Endothelial cell of umbilical vein (primary cell): ENCODE results near the gene RGS12. TPM values are rescaled to one million over a fixed set of nuclear protein-coding genes. Genes with fewer than 3 reads are reported as not detected.

Source experiments
- BruUV-seq: library from RNA; stranded (reverse); fragments of 400-500 nt; replicated peaks from 2 replicates; lab custom pipeline; 2021; lab: Mats Ljungman, UMichigan
- CTCF ChIA-PET: fragments of 300-600, 350-600 bp; sonication (Branson Sonifier 250); formaldehyde crosslinking; loops from one replicate; lab custom pipeline; 2021; ENCODE audit warnings: antibody characterized with exemption, inconsistent platforms; lab: Charles Lee
- POLR2A ChIA-PET: fragments of 300-600, 350-600 bp; sonication (Branson Sonifier 250); formaldehyde crosslinking; loops from one replicate; lab custom pipeline; 2021; ENCODE audit warnings: antibody characterized with exemption, inconsistent platforms; lab: Charles Lee
- DNase-seq: peaks from one replicate; pipeline ENCODE4 v3.0.0-alpha.2; 2011; ENCODE audit warnings: low read depth, low spot score
- FAIRE-seq: peaks from 2 replicates; lab custom pipeline; 2011; peaks lifted over from hg19 to GRCh38; lab: Jason Lieb, UNC
- H2AFZ ChIP-seq: 2 replicates; pipeline ENCODE4 v1.6.0; 2012; ENCODE audit warnings: low read depth, low read length, control low read depth, inconsistent platforms
- H3K27ac ChIP-seq: 2 replicates; pipeline ENCODE4 v1.5.1; 2011; ENCODE audit warnings: low read depth, mild to moderate bottlenecking, control low read depth, low read length, moderate library complexity; ENCODE audit not compliant: insufficient read depth
- H3K27me3 ChIP-seq, 2 experiments: 2 replicates each; pipeline versions ENCODE4 v1.6.0 to v1.6.1; 2011; ENCODE audit warnings: low read length in 2 of 2, mixed read lengths in 1 of 2; ENCODE audit not compliant: control insufficient read depth in 2 of 2, insufficient read depth in 2 of 2
- H3K36me3 ChIP-seq, 2 experiments: 2 replicates in 1 of 2; 3 replicates in 1 of 2; pipeline ENCODE4 v1.5.1; 2011; ENCODE audit warnings: low read length in 2 of 2, mild to moderate bottlenecking in 1 of 2, moderate library complexity in 1 of 2; ENCODE audit not compliant: control insufficient read depth in 2 of 2, insufficient read depth in 2 of 2; ENCODE audit errors: extremely low read depth in 1 of 2
- H3K4me1 ChIP-seq: 3 replicates; pipeline ENCODE4 v1.5.1; 2011; ENCODE audit warnings: mild to moderate bottlenecking, low read length; ENCODE audit not compliant: control insufficient read depth, insufficient read depth; ENCODE audit errors: extremely low read depth
- H3K4me2 ChIP-seq: 2 replicates; pipeline ENCODE4 v1.6.1; 2011; ENCODE audit warnings: low read length, control low read depth, mixed read lengths; ENCODE audit not compliant: insufficient read depth
- H3K4me3 ChIP-seq, 3 experiments: fragments of 200-600 bp in 1 of 3; sonication (generic), shearing (Covaris generic) in 1 of 3; replicated peaks in 1 of 3; 2 replicates each; pipeline ENCODE4 v1.5.1; 2011 to 2016; ENCODE audit warnings: control low read depth in 3 of 3, low read length in 3 of 3, mild to moderate bottlenecking in 2 of 3, inconsistent platforms in 1 of 3, low read depth in 1 of 3, moderate library complexity in 1 of 3; ENCODE audit not compliant: insufficient read depth in 1 of 3
- H3K79me2 ChIP-seq: 2 replicates; pipeline ENCODE4 v1.6.0; 2012; ENCODE audit warnings: low read length, inconsistent platforms; ENCODE audit not compliant: control insufficient read depth, insufficient read depth
- H3K9ac ChIP-seq: replicated peaks from 2 replicates; pipeline ENCODE3; 2011; ENCODE audit warnings: low read length, control low read depth; ENCODE audit not compliant: insufficient read depth; ENCODE audit errors: extremely low read depth
- H3K9me1 ChIP-seq: replicated peaks from 3 replicates; pipeline ENCODE4 v1.6.0; 2011; ENCODE audit warnings: mild to moderate bottlenecking, low read length; ENCODE audit not compliant: control insufficient read depth, insufficient read depth; ENCODE audit errors: extremely low read depth
- H3K9me3 ChIP-seq: replicated peaks from 2 replicates; pipeline ENCODE4 v1.5.1; 2012; ENCODE audit warnings: low read length, inconsistent platforms; ENCODE audit not compliant: control insufficient read depth, insufficient read depth
- H4K20me1 ChIP-seq: replicated peaks from 2 replicates; pipeline ENCODE3; 2011; ENCODE audit warnings: mild to moderate bottlenecking, low read length; ENCODE audit not compliant: control insufficient read depth, insufficient read depth; ENCODE audit errors: extremely low read depth
- CTCF ChIP-seq, 2 donors: IDR thresholded peaks; 1 replicate in 1 of 2; 2 replicates in 1 of 2; pipeline ENCODE4 v1.5.1; 2011; ENCODE audit warnings: low read length in 2 of 2, mild to moderate bottlenecking in 2 of 2, moderate library complexity in 2 of 2, control low read depth in 1 of 2, inconsistent platforms in 1 of 2, low read depth in 1 of 2; ENCODE audit not compliant: insufficient read depth in 1 of 2; ENCODE audit errors: extremely low read depth in 1 of 2
- EZH2 ChIP-seq: IDR thresholded peaks from 2 replicates; pipeline ENCODE4 v1.6.1; 2012; ENCODE audit warnings: borderline replicate concordance, low read depth, mild to moderate bottlenecking, moderate library complexity, low read length, inconsistent platforms; ENCODE audit not compliant: severe bottlenecking
- FOS ChIP-seq: IDR thresholded peaks from 2 replicates; pipeline ENCODE4 v1.6.1; 2011; ENCODE audit warnings: mild to moderate bottlenecking, low read length, moderate library complexity, borderline replicate concordance; ENCODE audit not compliant: insufficient read depth
- GATA2 ChIP-seq: IDR thresholded peaks from 2 replicates; pipeline ENCODE4 v1.7.0; 2011; ENCODE audit warnings: low read depth, mild to moderate bottlenecking, moderate library complexity, mixed read lengths, low read length; ENCODE audit not compliant: insufficient read length, insufficient read depth
- JUN ChIP-seq: IDR thresholded peaks from 2 replicates; pipeline ENCODE4 v1.6.1; 2011; ENCODE audit warnings: borderline replicate concordance, low read depth; ENCODE audit not compliant: insufficient read length, insufficient read depth
- MAX ChIP-seq: IDR thresholded peaks from 2 replicates; pipeline ENCODE4 v1.6.1; 2011; ENCODE audit not compliant: insufficient read depth, insufficient read length
- MYC ChIP-seq: IDR thresholded peaks from one replicate; pipeline ENCODE4 v1.6.1; 2011; ENCODE audit warnings: mild to moderate bottlenecking, low read depth, low read length
- POLR2A ChIP-seq: IDR thresholded peaks from 2 replicates; pipeline ENCODE4 v1.6.1; 2012; ENCODE audit warnings: low read depth, mild to moderate bottlenecking, control low read depth, low read length
- POLR2AphosphoS5 ChIP-seq: IDR thresholded peaks from 2 replicates; pipeline ENCODE4 v1.6.1; 2012; ENCODE audit warnings: low read depth, mild to moderate bottlenecking, control low read depth, low read length, moderate library complexity; ENCODE audit not compliant: insufficient read depth
- dilution Hi-C: fragments of 300-500 bp; cut with MboI; formaldehyde crosslinking; loops from one replicate; pipeline ENCODE4 v1.15.0; 2019; ENCODE audit warnings: low sequenced_read_pairs; ENCODE audit not compliant: extremely low pct_ligation_motif_present
- intact Hi-C: fragments of 100-400 bp; cut with micrococcal nuclease; formaldehyde crosslinking; loops from one replicate; pipeline ENCODE4 v1.10.0; 2022
- polyA plus RNA-seq, 4 experiments: library from polyadenylated mRNA; depleted of rRNA in 3 of 4; stranded (reverse) in 3 of 4; unstranded in 1 of 4; fragments of >200 nt; gene quantifications; 2 replicates each; pipeline versions ENCODE4 v1.2.1 to v1.2.3, GENCODE V29; 2011 to 2012; ENCODE audit warnings: missing spikeins in 1 of 4
- total RNA-seq: library from RNA; stranded (reverse); gene quantifications from 2 replicates; pipeline ENCODE4 v1.2.3, GENCODE V29; 2021

The RGS12 gene
- total and polyA plus RNA-seq, 2 donors (not counting 3 experiments of a cell fraction or from before 2014, with no cell fraction given) = 65.2 to 75.4 TPM

GRCh38 chr4:3320361-3321023, 27.7 kb downstream of the RGS12 start:
- no peaks in the 10 kb centered on the region for H3K9me3 ChIP-seq
- H3K9me1 ChIP-seq = no peaks in the 10 kb centered on the region
- peaks cover 20% of the 10 kb centered on the region for H3K4me1 ChIP-seq
- no TSS peak for BruUV-seq
- peaks cover 50% of the 10 kb centered on the region for H3K79me2 ChIP-seq
- H3K27ac ChIP-seq = no peak overlapping the region
- no peak overlapping the region for H3K4me2 ChIP-seq
- ChIA-PET POLR2A (no interaction called here), CTCF (interaction anchor here (0.8 to 2.0 kb wide), 7 partner anchors 11 to 34 kb away, joined by 3 to 7 read pairs (median 3); no protein-coding TSS in a partner anchor)
- H2AFZ ChIP-seq = no peak overlapping the region
- no peak overlapping the region for H3K4me3 ChIP-seq
- TF ChIP-seq JUN = no peak
- TF ChIP-seq GATA2 = no peak
- TF ChIP-seq EZH2 = no peak
- no peak for TF ChIP-seq MYC
- H4K20me1 ChIP-seq = no peaks in the 10 kb centered on the region
- intact Hi-C loops (no loop called here), dilution Hi-C loops (no loop called here)
- no peaks in the 10 kb centered on the region for H3K27me3 ChIP-seq
- peaks cover 0 to 23% of the 10 kb centered on the region in 2 experiments for H3K36me3 ChIP-seq
- FAIRE-seq = no peak
- no peak for DNase-seq
- no peak overlapping the region for H3K9ac ChIP-seq

GRCh38 chr4:3321295-3321889, 28.6 kb downstream of the RGS12 start:
- no peak for FAIRE-seq
- dilution Hi-C loops (no loop called here), intact Hi-C loops (no loop called here)
- no peak overlapping the region for H3K4me2 ChIP-seq
- peaks cover 0 to 21% of the 10 kb centered on the region in 2 experiments for H3K36me3 ChIP-seq
- BruUV-seq = no TSS peak
- H3K4me3 ChIP-seq = no peak overlapping the region
- no peak for DNase-seq
- no peaks in the 10 kb centered on the region for H4K20me1 ChIP-seq
- TF ChIP-seq POLR2A (no peak), MAX (no peak), CTCF (IDR thresholded peaks at IDR 0.05; ENCODE audit: extremely low read depth in 1 of 2, insufficient read depth in 1 of 2, low read depth in 1 of 2, low read length in 2 of 2) (no peak), JUN (no peak), MYC (no peak), POLR2AphosphoS5 (no peak), EZH2 (no peak), GATA2 (no peak), FOS (no peak)
- H2AFZ ChIP-seq = no peak overlapping the region
- H3K27me3 ChIP-seq = no peaks in the 10 kb centered on the region
- H3K9me1 ChIP-seq = no peaks in the 10 kb centered on the region
- ChIA-PET CTCF (interaction anchor here (0.9 to 1.9 kb wide), 7 partner anchors 11 to 35 kb away, joined by 3 to 7 read pairs (median 3); no protein-coding TSS in a partner anchor), POLR2A (no interaction called here)
- no peak overlapping the region for H3K27ac ChIP-seq
- H3K79me2 ChIP-seq = peaks cover 53% of the 10 kb centered on the region
- no peak overlapping the region for H3K9ac ChIP-seq
- H3K9me3 ChIP-seq = no peaks in the 10 kb centered on the region
- peaks cover 20% of the 10 kb centered on the region for H3K4me1 ChIP-seq
